ENCODE data around the gene AMPD2.

DNA sequence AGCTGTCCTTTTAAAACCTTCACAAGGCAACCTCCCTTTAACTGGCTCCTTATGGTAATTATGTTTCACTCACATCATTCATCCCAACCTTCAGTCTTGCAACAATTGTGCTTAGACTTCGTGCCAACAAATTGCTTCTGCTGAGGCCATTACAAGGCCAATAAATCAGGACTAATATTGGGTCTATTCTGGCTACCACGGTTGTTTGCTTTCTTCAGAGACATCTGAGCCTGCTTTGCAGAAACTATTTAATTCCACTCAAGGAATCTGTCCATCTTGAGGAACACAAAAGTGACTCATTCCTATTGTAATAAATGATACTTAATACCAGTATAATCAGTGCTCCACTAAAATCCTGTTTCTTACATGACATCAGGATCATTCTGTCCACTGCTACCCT lies 33.7 kb downstream of the AMPD2 start:
- TF ChIP-seq, protein P1, sequence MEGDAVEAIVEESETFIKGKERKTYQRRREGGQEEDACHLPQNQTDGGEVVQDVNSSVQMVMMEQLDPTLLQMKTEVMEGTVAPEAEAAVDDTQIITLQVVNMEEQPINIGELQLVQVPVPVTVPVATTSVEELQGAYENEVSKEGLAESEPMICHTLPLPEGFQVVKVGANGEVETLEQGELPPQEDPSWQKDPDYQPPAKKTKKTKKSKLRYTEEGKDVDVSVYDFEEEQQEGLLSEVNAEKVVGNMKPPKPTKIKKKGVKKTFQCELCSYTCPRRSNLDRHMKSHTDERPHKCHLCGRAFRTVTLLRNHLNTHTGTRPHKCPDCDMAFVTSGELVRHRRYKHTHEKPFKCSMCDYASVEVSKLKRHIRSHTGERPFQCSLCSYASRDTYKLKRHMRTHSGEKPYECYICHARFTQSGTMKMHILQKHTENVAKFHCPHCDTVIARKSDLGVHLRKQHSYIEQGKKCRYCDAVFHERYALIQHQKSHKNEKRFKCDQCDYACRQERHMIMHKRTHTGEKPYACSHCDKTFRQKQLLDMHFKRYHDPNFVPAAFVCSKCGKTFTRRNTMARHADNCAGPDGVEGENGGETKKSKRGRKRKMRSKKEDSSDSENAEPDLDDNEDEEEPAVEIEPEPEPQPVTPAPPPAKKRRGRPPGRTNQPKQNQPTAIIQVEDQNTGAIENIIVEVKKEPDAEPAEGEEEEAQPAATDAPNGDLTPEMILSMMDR (IDR thresholded peaks at IDR 0.05 in 8 of 11, conservative IDR thresholded peaks at IDR 0.05 in 3 of 11), result no peak
- no peak for TF ChIP-seq POLR2A (IDR thresholded peaks at IDR 0.05)
- TF ChIP-seq POLR2AphosphoS5 (IDR thresholded peaks at IDR 0.05), result no peak

Data from spleen (tissue), 7 donors.